ENCODE data around the gene RAB3D. TPM values are rescaled to one million over a fixed set of nuclear protein-coding genes. Genes with fewer than 3 reads are reported as not detected.
"Not testable (repeated sequence)": the region's sequence is repeated elsewhere in the genome, so short reads cannot be mapped to it uniquely, and the experiment has no call there.

The RAB3D gene
- total RNA-seq, 1 donor from 2014 or later: 19.8 TPM

- Histone ChIP-seq H3K27me3 (ENCODE audit: control insufficient read depth, insufficient read depth, low read length) (peaks cover 6% of the 10 kb centered on the region), H3K4me3 (ENCODE audit: low read depth, low read length) (peak within 1 kb of the TSS; percentile 56), H3K36me3 (ENCODE audit: control insufficient read depth, insufficient read depth, low read length) (no peaks in the 10 kb centered on the region)
- TF ChIP-seq CTCF (IDR thresholded peaks at IDR 0.05; ENCODE audit: insufficient read depth, low read length, poor library complexity, severe bottlenecking): no peak
- DNase-seq (ENCODE audit: low read depth): no peak
Measured at GRCh38 chr19:11355160-11356073, 16.0 kb upstream of the RAB3D start, which contains the start of gene PLPPR2. Gene PLPPR2 (plus strand): TSS chr19:11355432. CDS start chr19:11357674, 2,242 bp downstream.

GRCh38 chr19:11354102-11354501, 14.6 kb upstream of the RAB3D start:
- not testable (repeated sequence) for H3K4me3 ChIP-seq (ENCODE audit: low read depth, low read length); H3K36me3 ChIP-seq (ENCODE audit: control insufficient read depth, insufficient read depth, low read length); DNase-seq (ENCODE audit: low read depth); H3K27me3 ChIP-seq (ENCODE audit: control insufficient read depth, insufficient read depth, low read length)

- no peaks in the 10 kb centered on the region for H3K36me3 ChIP-seq (ENCODE audit: control insufficient read depth, insufficient read depth, low read length)
- peaks cover 4% of the 10 kb centered on the region for H3K27me3 ChIP-seq (ENCODE audit: control insufficient read depth, insufficient read depth, low read length)
- no peak for TF ChIP-seq CTCF (IDR thresholded peaks at IDR 0.05; ENCODE audit: insufficient read depth, low read length, poor library complexity, severe bottlenecking)
- no peak overlapping the region for H3K4me3 ChIP-seq (ENCODE audit: low read depth, low read length)
- no peak for DNase-seq (ENCODE audit: low read depth)
Measured at GRCh38 chr19:11349171-11349570, 9.7 kb upstream of the RAB3D start.

- no peak overlapping the region for H3K4me3 ChIP-seq (ENCODE audit: low read depth, low read length)
- peaks cover 4% of the 10 kb centered on the region for H3K27me3 ChIP-seq (ENCODE audit: control insufficient read depth, insufficient read depth, low read length)
- TF ChIP-seq CTCF (IDR thresholded peaks at IDR 0.05; ENCODE audit: insufficient read depth, low read length, poor library complexity, severe bottlenecking): no peak
- no peaks in the 10 kb centered on the region for H3K36me3 ChIP-seq (ENCODE audit: control insufficient read depth, insufficient read depth, low read length)
- DNase-seq (ENCODE audit: low read depth): no peak
Measured at GRCh38 chr19:11347546-11348039, 8.1 kb upstream of the RAB3D start.

- Histone ChIP-seq H3K36me3 (ENCODE audit: control insufficient read depth, insufficient read depth, low read length) (peaks cover 1% of the 10 kb centered on the region), H3K27me3 (ENCODE audit: control insufficient read depth, insufficient read depth, low read length) (no peaks in the 10 kb centered on the region), H3K4me3 (ENCODE audit: low read depth, low read length) (peak within 1 kb of the TSS; percentile 78)
- DNase-seq (ENCODE audit: low read depth): peak; percentile 96
- TF ChIP-seq CTCF (IDR thresholded peaks at IDR 0.05; ENCODE audit: insufficient read depth, low read length, poor library complexity, severe bottlenecking): peak; percentile 8
Measured at GRCh38 chr19:11346104-11346940, 6.9 kb upstream of the RAB3D start, which contains the start of the genes CCDC159 and TMEM205. Gene CCDC159 (plus strand): TSS chr19:11346519. CDS start chr19:11346607, 88 bp downstream. Gene TMEM205 (minus strand): TSS chr19:11346268. CDS start chr19:11345619, 649 bp downstream.

All from kidney epithelial cell (primary cell).